ENCODE data around the gene FAM170B. TPM values are rescaled to one million over a fixed set of nuclear protein-coding genes. Genes with fewer than 3 reads are reported as not detected.

FAM170B gene
- total and polyA plus RNA-seq, 8 donors, result not detected

GRCh38 chr10:49109669-49110340 lies 24.0 kb downstream of the FAM170B start:
- peak overlapping the region in 3 of 5 donors; percentile 2 to 51 (median 36) for H3K27ac ChIP-seq
- peak overlapping the region in 1 of 4 donors; percentile 9 for H3K4me3 ChIP-seq
- peaks cover 3 to 85% (median 43%) of the 10 kb centered on the region in 4 donors for H3K4me1 ChIP-seq
- TF ChIP-seq POLR2A (IDR thresholded peaks at IDR 0.05) (no peak), POLR2AphosphoS5 (IDR thresholded peaks at IDR 0.05) (peak in 1 of 3 donors; percentile 34)
- 43 to 53% (median 50%) methylated on average over 9 of the region's 9 CpGs for WGBS, 5 donors
- peaks cover 0 to 16% (median under 1%) of the 10 kb centered on the region in 3 donors for H3K27me3 ChIP-seq
- DNase-seq, result peak; percentile 34 to 89
- H3K36me3 ChIP-seq, result no peaks in the 10 kb centered on the region
- intact Hi-C loops (cut with DNase I; ENCODE audit: low total_unique reads), result no loop called here
- no peaks in the 10 kb centered on the region for H3K9me3 ChIP-seq

- Histone ChIP-seq H3K4me3 (no peak overlapping the region), H3K27me3 (peaks cover 0 to 6% (median 0%) of the 10 kb centered on the region in 3 donors), H3K27ac (peak overlapping the region in 1 of 5 donors; percentile 36), H3K9me3 (no peaks in the 10 kb centered on the region), H3K4me1 (peaks cover 6 to 76% (median 41%) of the 10 kb centered on the region in 4 donors), H3K36me3 (no peaks in the 10 kb centered on the region)
- DNase-seq, result no peak
- TF ChIP-seq POLR2A (IDR thresholded peaks at IDR 0.05) (no peak), POLR2AphosphoS5 (IDR thresholded peaks at IDR 0.05) (no peak), CTCF (IDR thresholded peaks at IDR 0.05) (no peak), EP300 (IDR thresholded peaks at IDR 0.05) (no peak)
- intact Hi-C loops (cut with DNase I; ENCODE audit: low total_unique reads), result no loop called here
- WGBS, 5 donors, result 88 to 91% (median 89%) methylated on average over 7 of the region's 7 CpGs
These were observed 25.2 kb downstream of the FAM170B start for GRCh38 chr10:49108656-49109055.

- WGBS, 5 donors, result 86 to 93% (median 93%) methylated on average over 8 of the region's 8 CpGs
- H3K4me1 ChIP-seq, result peaks cover 6 to 68% (median 37%) of the 10 kb centered on the region in 4 donors
These were observed 25.9 kb downstream of the FAM170B start for GRCh38 chr10:49107887-49108267.

DNA sequence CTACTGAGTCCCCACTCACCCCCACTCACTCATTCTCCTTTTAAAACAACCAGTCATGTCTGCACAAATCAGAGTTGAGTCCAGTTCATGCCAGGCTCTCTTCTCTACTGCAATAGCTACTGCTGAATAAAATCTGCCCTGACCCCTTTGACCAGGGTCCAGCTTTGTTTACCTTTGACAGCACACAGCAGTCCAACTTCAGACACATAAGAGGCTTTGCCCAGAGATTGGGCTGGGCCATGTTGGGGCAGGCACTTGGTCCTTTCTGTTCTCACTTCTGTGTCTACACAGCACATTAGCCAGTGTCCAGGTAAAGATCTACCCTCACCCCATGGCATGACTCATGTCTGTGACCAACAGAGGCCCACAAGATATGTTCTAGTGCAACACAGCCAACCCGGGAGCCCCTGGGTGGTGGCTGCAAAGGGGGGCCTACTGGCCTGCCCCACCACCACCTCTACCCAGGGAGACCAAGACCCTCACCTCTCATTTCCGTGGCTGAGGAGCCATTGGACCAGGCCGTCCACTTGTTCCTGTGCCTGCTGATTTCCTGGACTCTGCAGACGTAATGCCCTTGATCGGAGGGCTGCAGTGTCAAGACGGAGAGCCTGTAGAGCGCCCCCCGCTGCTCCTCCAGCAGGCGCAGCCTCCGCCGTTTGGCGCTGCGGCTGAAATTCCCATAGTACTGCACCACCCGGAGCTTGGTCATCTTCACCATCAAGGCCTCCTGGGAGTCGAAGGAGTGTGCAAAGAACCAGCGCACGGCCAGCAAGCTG lies 26.5 kb downstream of the FAM170B start:
- 93 to 96% (median 94%) methylated on average over 17 of the region's 17 CpGs for WGBS, 5 donors
- intact Hi-C loops (cut with DNase I; ENCODE audit: low total_unique reads), result no loop called here
- DNase-seq, result no peak
- Histone ChIP-seq H3K27me3 (peaks cover 0 to 5% (median 0%) of the 10 kb centered on the region in 3 donors), H3K27ac (peak overlapping the region in 2 of 5 donors; percentile 33 to 47), H3K36me3 (no peaks in the 10 kb centered on the region), H3K4me1 (peaks cover 6 to 62% (median 34%) of the 10 kb centered on the region in 4 donors), H3K4me3 (no peak overlapping the region), H3K9me3 (no peaks in the 10 kb centered on the region)
- no peak for TF ChIP-seq POLR2A (IDR thresholded peaks at IDR 0.05)
- TF ChIP-seq POLR2AphosphoS5 (IDR thresholded peaks at IDR 0.05), result no peak
- no peak for TF ChIP-seq EP300 (IDR thresholded peaks at IDR 0.05)
- no peak for TF ChIP-seq CTCF (IDR thresholded peaks at IDR 0.05)

More at GRCh38 chr10:49107887-49108267, 25.9 kb downstream of the FAM170B start:
- peak overlapping the region in 1 of 5 donors; percentile 47 for H3K27ac ChIP-seq
- no peaks in the 10 kb centered on the region for H3K9me3 ChIP-seq
- intact Hi-C loops (cut with DNase I; ENCODE audit: low total_unique reads), result no loop called here
- no peaks in the 10 kb centered on the region for H3K36me3 ChIP-seq
- TF ChIP-seq EP300 (IDR thresholded peaks at IDR 0.05), result no peak
- DNase-seq, result no peak
- H3K27me3 ChIP-seq, result peaks cover 0 to 5% (median 0%) of the 10 kb centered on the region in 3 donors
- H3K4me3 ChIP-seq, result no peak overlapping the region

DNA sequence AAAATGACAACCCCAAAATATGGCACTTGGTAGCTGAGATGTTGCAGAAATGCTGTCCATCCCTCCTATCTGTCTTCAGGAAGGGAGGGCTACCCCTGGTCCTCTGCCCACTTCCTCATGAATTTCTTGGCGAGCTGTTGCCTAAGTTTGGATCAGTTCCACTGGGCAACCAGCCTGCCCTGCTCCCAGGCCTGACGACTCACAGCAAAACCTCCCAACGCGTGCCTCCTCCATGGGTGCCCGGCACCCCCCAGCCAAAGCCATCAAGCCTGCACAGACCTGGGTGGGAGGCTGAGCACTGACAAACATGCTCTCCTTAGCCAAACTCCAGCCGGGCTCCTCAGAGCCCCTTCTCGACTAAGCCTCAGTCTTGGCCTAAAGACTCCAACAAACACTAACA lies 27.4 kb downstream of the FAM170B start:
- WGBS, 5 donors, result 19 to 57% (median 52%) methylated on average over 4 to 7 of the region's 7 CpGs
- TF ChIP-seq POLR2A (IDR thresholded peaks at IDR 0.05) (no peak), CTCF (IDR thresholded peaks at IDR 0.05) (no peak), EP300 (IDR thresholded peaks at IDR 0.05) (no peak), POLR2AphosphoS5 (IDR thresholded peaks at IDR 0.05) (no peak)
- no peak for DNase-seq

More for the DNA sequence above, 27.4 kb downstream of the FAM170B start:
- peaks cover 0 to 5% (median 0%) of the 10 kb centered on the region in 3 donors for H3K27me3 ChIP-seq
- no peak overlapping the region for H3K4me3 ChIP-seq
- peak overlapping the region in 3 of 5 donors; percentile 4 to 47 (median 33) for H3K27ac ChIP-seq
- intact Hi-C loops (cut with DNase I; ENCODE audit: low total_unique reads), result no loop called here
- peaks cover 6 to 54% (median 30%) of the 10 kb centered on the region in 4 donors for H3K4me1 ChIP-seq
- no peaks in the 10 kb centered on the region for H3K9me3 ChIP-seq
- no peaks in the 10 kb centered on the region for H3K36me3 ChIP-seq
